Ishikawa (cell line): ENCODE measurements around the gene CPM.

Experiments
- EGR1 ChIP-seq: IDR thresholded peaks from 2 replicates; pipeline ENCODE4 v1.6.1; 2012
- EP300 ChIP-seq: IDR thresholded peaks from 2 replicates; pipeline ENCODE4 v1.6.1; 2012; ENCODE audit warnings: borderline replicate concordance
- RAD21 ChIP-seq: IDR thresholded peaks from 2 replicates; pipeline ENCODE4 v1.6.1; 2012; ENCODE audit warnings: low read depth

- TF ChIP-seq EGR1 (no peak), RAD21 (no peak), EP300 (no peak)
Observed at GRCh38 chr12:68828672-68829068, 104.3 kb downstream of the CPM start.
